ENCODE results near the gene C1QC. TPM values are rescaled to one million over a fixed set of nuclear protein-coding genes. Genes with fewer than 3 reads are reported as not detected.

Gene C1QC
- not detected for total RNA-seq

- H3K9me3 Mint-ChIP-seq (ENCODE audit: low read depth), result no peaks in the 10 kb centered on the region
- intact Hi-C loops (cut with DNase I, micrococcal nuclease), result loop anchor here in 1 of 2 experiments (2.0 kb wide), 1 partner anchor 511 kb away; no protein-coding TSS in a partner anchor
- peaks cover 6% of the 10 kb centered on the region for H3K27me3 Mint-ChIP-seq
- ATAC-seq (no peak), DNase-seq (no peak)
- ChIA-PET CTCF (no interaction called here), POLR2A (no interaction called here)
- H3K4me3 Mint-ChIP-seq, result no peak within 1 kb of the TSS
- no peaks in the 10 kb centered on the region for H3K36me3 Mint-ChIP-seq (ENCODE audit: low read depth)
- H3K4me1 Mint-ChIP-seq, result no peaks in the 10 kb centered on the region
- no peak within 1 kb of the TSS for H3K27ac Mint-ChIP-seq
Measured at GRCh38 chr1:22643381-22643780, at the start of gene C1QC. Gene C1QC (plus strand): TSS chr1:22643633. CDS start chr1:22644024, 391 bp downstream.

- no peak for ATAC-seq
- intact Hi-C loops (cut with DNase I, micrococcal nuclease), result no loop called here
Measured at GRCh38 chr1:22594396-22594795, 49.0 kb upstream of the C1QC start.

GRCh38 chr1:22595108-22595507, 48.3 kb upstream of the C1QC start:
- no peaks in the 10 kb centered on the region for H3K36me3 Mint-ChIP-seq (ENCODE audit: low read depth)
- no peak overlapping the region for H3K27ac Mint-ChIP-seq
- POLR2A ChIA-PET, result no interaction called here
- intact Hi-C loops (cut with DNase I, micrococcal nuclease), result no loop called here
- H3K4me3 Mint-ChIP-seq, result no peak overlapping the region
- no peaks in the 10 kb centered on the region for H3K9me3 Mint-ChIP-seq (ENCODE audit: low read depth)
- ATAC-seq (no peak), DNase-seq (no peak)
- no peaks in the 10 kb centered on the region for H3K4me1 Mint-ChIP-seq
- peaks cover 7% of the 10 kb centered on the region for H3K27me3 Mint-ChIP-seq
- CTCF ChIA-PET, result no interaction called here

More at GRCh38 chr1:22594396-22594795, 49.0 kb upstream of the C1QC start:
- DNase-seq, result no peak
- Mint-ChIP-seq H3K9me3 (ENCODE audit: low read depth) (no peaks in the 10 kb centered on the region), H3K36me3 (ENCODE audit: low read depth) (no peaks in the 10 kb centered on the region), H3K4me3 (no peak overlapping the region), H3K27me3 (peaks cover 7% of the 10 kb centered on the region), H3K27ac (no peak overlapping the region), H3K4me1 (no peaks in the 10 kb centered on the region)
- CTCF ChIA-PET, result no interaction called here
- POLR2A ChIA-PET, result no interaction called here

- CTCF ChIA-PET, result no interaction called here
- Mint-ChIP-seq H3K27me3 (peaks cover 4% of the 10 kb centered on the region), H3K36me3 (ENCODE audit: low read depth) (no peaks in the 10 kb centered on the region), H3K27ac (no peak overlapping the region), H3K9me3 (ENCODE audit: low read depth) (no peaks in the 10 kb centered on the region), H3K4me3 (no peak overlapping the region), H3K4me1 (no peaks in the 10 kb centered on the region)
- DNase-seq, result no peak
- ATAC-seq, result no peak
- POLR2A ChIA-PET, result no interaction called here
- intact Hi-C loops (cut with DNase I, micrococcal nuclease), result no loop called here
Measured at GRCh38 chr1:22597301-22597965, 46.0 kb upstream of the C1QC start.

GRCh38 chr1:22597996-22598395, 45.4 kb upstream of the C1QC start:
- DNase-seq (no peak), ATAC-seq (no peak)
- Mint-ChIP-seq H3K27ac (no peak overlapping the region), H3K27me3 (peaks cover 4% of the 10 kb centered on the region), H3K4me1 (no peaks in the 10 kb centered on the region), H3K4me3 (no peak overlapping the region), H3K9me3 (ENCODE audit: low read depth) (no peaks in the 10 kb centered on the region), H3K36me3 (ENCODE audit: low read depth) (no peaks in the 10 kb centered on the region)
- ChIA-PET POLR2A (no interaction called here), CTCF (no interaction called here)
- intact Hi-C loops (cut with DNase I, micrococcal nuclease), result no loop called here

GRCh38 chr1:22598736-22599135, 44.7 kb upstream of the C1QC start:
- DNase-seq, result no peak
- Mint-ChIP-seq H3K27me3 (peaks cover 7% of the 10 kb centered on the region), H3K36me3 (ENCODE audit: low read depth) (no peaks in the 10 kb centered on the region), H3K9me3 (ENCODE audit: low read depth) (no peaks in the 10 kb centered on the region), H3K4me1 (no peaks in the 10 kb centered on the region), H3K27ac (no peak overlapping the region), H3K4me3 (no peak overlapping the region)
- CTCF ChIA-PET, result no interaction called here
- POLR2A ChIA-PET, result no interaction called here
- intact Hi-C loops (cut with DNase I, micrococcal nuclease), result no loop called here
- no peak for ATAC-seq

GRCh38 chr1:22600071-22600816, 43.2 kb upstream of the C1QC start:
- ChIA-PET POLR2A (no interaction called here), CTCF (no interaction called here)
- Mint-ChIP-seq H3K4me1 (no peaks in the 10 kb centered on the region), H3K4me3 (no peak overlapping the region), H3K27me3 (peaks cover 7% of the 10 kb centered on the region), H3K9me3 (ENCODE audit: low read depth) (no peaks in the 10 kb centered on the region), H3K27ac (no peak overlapping the region), H3K36me3 (ENCODE audit: low read depth) (no peaks in the 10 kb centered on the region)
- no peak for ATAC-seq
- intact Hi-C loops (cut with DNase I, micrococcal nuclease), result no loop called here
- DNase-seq, result no peak

- ChIA-PET CTCF (no interaction called here), POLR2A (no interaction called here)
- no peaks in the 10 kb centered on the region for H3K4me1 Mint-ChIP-seq
- no peaks in the 10 kb centered on the region for H3K9me3 Mint-ChIP-seq (ENCODE audit: low read depth)
- no peaks in the 10 kb centered on the region for H3K36me3 Mint-ChIP-seq (ENCODE audit: low read depth)
- H3K4me3 Mint-ChIP-seq, result no peak overlapping the region
- intact Hi-C loops (cut with DNase I, micrococcal nuclease), result no loop called here
- ATAC-seq (no peak), DNase-seq (no peak)
- H3K27me3 Mint-ChIP-seq, result peaks cover 9% of the 10 kb centered on the region
- H3K27ac Mint-ChIP-seq, result no peak overlapping the region
Measured at GRCh38 chr1:22600817-22601605, 42.4 kb upstream of the C1QC start.

GRCh38 chr1:22601610-22602009, 41.8 kb upstream of the C1QC start:
- POLR2A ChIA-PET, result no interaction called here
- Mint-ChIP-seq H3K27me3 (peaks cover 10% of the 10 kb centered on the region), H3K27ac (no peak overlapping the region), H3K4me1 (no peaks in the 10 kb centered on the region), H3K9me3 (ENCODE audit: low read depth) (no peaks in the 10 kb centered on the region), H3K4me3 (no peak overlapping the region), H3K36me3 (ENCODE audit: low read depth) (no peaks in the 10 kb centered on the region)
- intact Hi-C loops (cut with DNase I, micrococcal nuclease), result no loop called here
- CTCF ChIA-PET, result no interaction called here
- DNase-seq, result no peak
- no peak for ATAC-seq

GRCh38 chr1:22602060-22602740, 41.2 kb upstream of the C1QC start:
- Mint-ChIP-seq H3K9me3 (ENCODE audit: low read depth) (no peaks in the 10 kb centered on the region), H3K4me1 (no peaks in the 10 kb centered on the region)
- no peak for ATAC-seq

GRCh38 chr1:22606161-22606560, 37.3 kb upstream of the C1QC start:
- ATAC-seq (no peak), DNase-seq (no peak)
- Mint-ChIP-seq H3K27ac (no peak overlapping the region), H3K9me3 (ENCODE audit: low read depth) (no peaks in the 10 kb centered on the region), H3K27me3 (peaks cover 27% of the 10 kb centered on the region), H3K4me1 (no peaks in the 10 kb centered on the region), H3K36me3 (ENCODE audit: low read depth) (no peaks in the 10 kb centered on the region), H3K4me3 (no peak overlapping the region)
- ChIA-PET CTCF (interaction anchor here (0.6 kb wide), 1 partner anchor 14 kb away, joined by 3 read pairs; no protein-coding TSS in a partner anchor), POLR2A (no interaction called here)
- intact Hi-C loops (cut with DNase I, micrococcal nuclease), result no loop called here

More at GRCh38 chr1:22602060-22602740, 41.2 kb upstream of the C1QC start:
- H3K27me3 Mint-ChIP-seq, result peaks cover 10% of the 10 kb centered on the region
- ChIA-PET POLR2A (no interaction called here), CTCF (no interaction called here)
- H3K36me3 Mint-ChIP-seq (ENCODE audit: low read depth), result no peaks in the 10 kb centered on the region
- H3K4me3 Mint-ChIP-seq, result no peak overlapping the region
- H3K27ac Mint-ChIP-seq, result no peak overlapping the region
- intact Hi-C loops (cut with DNase I, micrococcal nuclease), result no loop called here
- DNase-seq, result no peak
